H9 (cell line): Measurements from ENCODE around the gene CISD1. TPM values are rescaled to one million over a fixed set of nuclear protein-coding genes. Genes with fewer than 3 reads are reported as not detected.

Experiments
- DNase-seq: peaks from one replicate; pipeline ENCODE4 v3.0.0-alpha.2; 2017
- H2AFZ ChIP-seq: one replicate; pipeline ENCODE4 v1.6.1; 2013; ENCODE audit warnings: mild to moderate bottlenecking, low read length, control low read depth, moderate library complexity
- H2AK5ac ChIP-seq: 2 replicates; pipeline ENCODE4 v1.6.1; 2013; ENCODE audit warnings: low read length, control low read depth, mixed read lengths; ENCODE audit not compliant: insufficient read length
- H2BK120ac ChIP-seq: one replicate; pipeline ENCODE4 v1.6.1; 2013; ENCODE audit warnings: low read depth, mild to moderate bottlenecking, low read length, control low read depth, inconsistent platforms; ENCODE audit not compliant: poor library complexity, severe bottlenecking
- H2BK12ac ChIP-seq: 2 replicates; pipeline ENCODE4 v1.6.1; 2013; ENCODE audit warnings: low read length, control low read depth, mixed read lengths, low read depth; ENCODE audit not compliant: insufficient read length
- H2BK15ac ChIP-seq: 2 replicates; pipeline ENCODE4 v1.6.1; 2013; ENCODE audit warnings: low read depth, low read length, control low read depth
- H2BK20ac ChIP-seq: one replicate; pipeline ENCODE4 v1.6.1; 2013; ENCODE audit warnings: low read depth, mild to moderate bottlenecking, low read length, control low read depth, inconsistent platforms; ENCODE audit not compliant: poor library complexity, severe bottlenecking
- H2BK5ac ChIP-seq: 2 replicates; pipeline ENCODE4 v1.6.1; 2013; ENCODE audit warnings: low read length, control low read depth, mixed read lengths; ENCODE audit not compliant: insufficient read length
- H3K14ac ChIP-seq: 2 replicates; pipeline ENCODE4 v1.6.1; 2013; ENCODE audit warnings: low read length, control low read depth; ENCODE audit not compliant: insufficient read depth
- H3K18ac ChIP-seq: 2 replicates; pipeline ENCODE4 v1.6.1; 2013; ENCODE audit warnings: low read depth, mild to moderate bottlenecking, mixed read lengths, low read length, control low read depth; ENCODE audit not compliant: insufficient read length
- H3K23ac ChIP-seq: 2 replicates; pipeline ENCODE4 v1.6.1; 2013; ENCODE audit warnings: low read length, control low read depth, mixed read lengths, low read depth; ENCODE audit not compliant: insufficient read length
- H3K23me2 ChIP-seq: 2 replicates; pipeline ENCODE4 v1.6.1; 2013; ENCODE audit warnings: low read depth, mild to moderate bottlenecking, mixed read lengths, low read length, control low read depth; ENCODE audit not compliant: insufficient read length, poor library complexity, severe bottlenecking
- H3K27ac ChIP-seq: 2 replicates; pipeline ENCODE4 v1.5.1; 2013; ENCODE audit warnings: low read length, control low read depth, mixed read lengths, low read depth; ENCODE audit not compliant: insufficient read length
- H3K27me3 ChIP-seq: 2 replicates; pipeline ENCODE4 v1.6.1; 2013; ENCODE audit warnings: low read length, control low read depth, inconsistent platforms; ENCODE audit not compliant: insufficient read depth
- H3K4ac ChIP-seq: 2 replicates; pipeline ENCODE4 v1.6.1; 2013; ENCODE audit warnings: low read depth, mild to moderate bottlenecking, control low read depth, inconsistent platforms, low read length, moderate library complexity
- H3K4me1 ChIP-seq: 2 replicates; pipeline ENCODE4 v1.6.1; 2013; ENCODE audit warnings: low read length, control low read depth, inconsistent platforms; ENCODE audit not compliant: insufficient read depth
- H3K4me2 ChIP-seq: 2 replicates; pipeline ENCODE4 v1.6.1; 2013; ENCODE audit warnings: low read length, control low read depth, mixed read lengths; ENCODE audit not compliant: insufficient read length, insufficient read depth
- H3K56ac ChIP-seq: 2 replicates; pipeline ENCODE4 v1.6.1; 2013; ENCODE audit warnings: low read depth, mild to moderate bottlenecking, mixed read lengths, low read length, control low read depth; ENCODE audit not compliant: insufficient read length
- H3K79me1 ChIP-seq: 2 replicates; pipeline ENCODE4 v1.6.1; 2013; ENCODE audit warnings: low read depth, mild to moderate bottlenecking, moderate library complexity, low read length, control low read depth, inconsistent platforms; ENCODE audit not compliant: insufficient read depth, poor library complexity, severe bottlenecking
- H3K79me2 ChIP-seq: 2 replicates; pipeline ENCODE4 v1.6.1; 2013; ENCODE audit warnings: low read length, control low read depth, inconsistent platforms; ENCODE audit not compliant: insufficient read depth
- H3K9ac ChIP-seq: 2 replicates; pipeline ENCODE4 v1.6.1; 2013; ENCODE audit warnings: low read length, control low read depth, mixed read lengths; ENCODE audit not compliant: insufficient read length; ENCODE audit errors: extremely low read depth
- H3K9me3 ChIP-seq: one replicate; pipeline ENCODE4 v1.6.1; 2013; ENCODE audit warnings: low read depth, low read length, inconsistent platforms; ENCODE audit not compliant: control insufficient read depth
- H3T11ph ChIP-seq: one replicate; pipeline ENCODE4 v1.6.1; 2013; ENCODE audit warnings: mild to moderate bottlenecking, low read length, control low read depth, inconsistent platforms
- H4K20me1 ChIP-seq: one replicate; pipeline ENCODE4 v1.6.1; 2013; ENCODE audit not compliant: control insufficient read depth, insufficient read length, insufficient read depth
- H4K5ac ChIP-seq: 2 replicates; pipeline ENCODE4 v1.6.1; 2013; ENCODE audit warnings: low read depth, mild to moderate bottlenecking, mixed read lengths, low read length, control low read depth; ENCODE audit not compliant: insufficient read length
- H4K8ac ChIP-seq: replicated peaks from 2 replicates; pipeline ENCODE4 v1.6.1; 2013; ENCODE audit warnings: low read length, control low read depth, mixed read lengths, low read depth; ENCODE audit not compliant: insufficient read length
- H4K91ac ChIP-seq: 2 replicates; pipeline ENCODE4 v1.6.1; 2013; ENCODE audit warnings: low read depth, mild to moderate bottlenecking, moderate library complexity, mixed read lengths, low read length, control low read depth; ENCODE audit not compliant: insufficient read length
- H3K27ac Mint-ChIP-seq, 3 experiments: 2 replicates in 2 of 3; 3 replicates in 1 of 3; pipeline ENCODE4 v1.8.0; 2020 to 2021; ENCODE audit warnings: mixed read lengths in 3 of 3, mild to moderate bottlenecking in 1 of 3, moderate library complexity in 1 of 3
- H3K27me3 Mint-ChIP-seq: 2 replicates; pipeline ENCODE4 v1.8.0; 2021; ENCODE audit warnings: low read depth, mild to moderate bottlenecking, moderate library complexity, mixed read lengths
- H3K36me3 Mint-ChIP-seq, 3 experiments: 2 replicates in 2 of 3; 3 replicates in 1 of 3; pipeline ENCODE4 v1.8.0; 2020 to 2021; ENCODE audit warnings: low read depth in 3 of 3, mixed read lengths in 3 of 3; ENCODE audit not compliant: insufficient read depth in 1 of 3
- H3K4me1 Mint-ChIP-seq, 2 experiments: 2 replicates each; pipeline ENCODE4 v1.8.0; 2020; ENCODE audit warnings: mixed read lengths in 2 of 2
- H3K4me3 Mint-ChIP-seq, 2 experiments: 2 replicates in 1 of 2; 3 replicates in 1 of 2; pipeline ENCODE4 v1.8.0; 2020 to 2021; ENCODE audit warnings: mild to moderate bottlenecking in 2 of 2, mixed read lengths in 2 of 2, moderate library complexity in 1 of 2
- H3K9me3 Mint-ChIP-seq, 2 experiments: 2 replicates in 1 of 2; 3 replicates in 1 of 2; pipeline ENCODE4 v1.8.0; 2020; ENCODE audit warnings: mild to moderate bottlenecking in 2 of 2, mixed read lengths in 2 of 2, moderate library complexity in 1 of 2
- WGBS: extraction: QIAGEN DNeasy Blood & Tissue Kit; methylation state at CpG from one replicate; pipeline ENCODE4 v1.1.7; 2013; ENCODE audit warnings: missing lambda C conversion rate, low lambda C conversion rate, mixed read lengths; ENCODE audit not compliant: insufficient read length; ENCODE audit errors: extremely low coverage; 5-methylcytosine and 5-hydroxymethylcytosine counted together
- total RNA-seq: library from RNA; stranded (reverse); gene quantifications from 2 replicates; pipeline ENCODE4 v1.2.1, GENCODE V29; 2021
- TF ChIP-seq, protein P1 (sequence below): fragments of 200-600 bp; sonication (generic); conservative IDR thresholded peaks from 3 replicates; pipeline ENCODE4 v1.8.0; 2021; ENCODE audit warnings: antibody characterized with exemption, mild to moderate bottlenecking

Gene CISD1
- total RNA-seq, 1 experiment from 2014 or later = 42.0 TPM

- Histone ChIP-seq H2BK120ac (no peak overlapping the region), H2AK5ac (no peak overlapping the region), H3K18ac (no peak overlapping the region), H2BK20ac (no peak overlapping the region), H3K23me2 (peaks cover 14% of the 10 kb centered on the region), H3K56ac (no peak overlapping the region), H4K91ac (no peak overlapping the region), H4K20me1 (no peaks in the 10 kb centered on the region), H3K9ac (no peak overlapping the region), H3K4me1 (peaks cover 2% of the 10 kb centered on the region; the same call in 1 of the 2 replicates), H2BK12ac (no peak overlapping the region), H3K27ac (no peak overlapping the region), H2BK5ac (no peak overlapping the region), H3K14ac (no peak overlapping the region; the same call in 1 of the 2 replicates), H3K4ac (no peak overlapping the region), H4K5ac (no peak overlapping the region), H3K27me3 (no peaks in the 10 kb centered on the region), H4K8ac (no peak overlapping the region), H3K9me3 (no peaks in the 10 kb centered on the region), H3T11ph (no peak overlapping the region), H2BK15ac (no peak overlapping the region), H3K79me1 (peaks cover 4% of the 10 kb centered on the region), H2AFZ (no peak overlapping the region), H3K4me2 (peak overlapping the region; percentile 75), H3K79me2 (peaks cover 10% of the 10 kb centered on the region; the same call in 1 of the 2 replicates), H3K23ac (no peak overlapping the region)
- peak overlapping the region in 2 of 3 experiments; percentile 9 to 93; a peak in 4 of 7 replicates for H3K27ac Mint-ChIP-seq
- DNase-seq = peak; percentile 52
- peak overlapping the region; percentile 90 to 98 for H3K4me3 Mint-ChIP-seq
- TF ChIP-seq, protein P1, sequence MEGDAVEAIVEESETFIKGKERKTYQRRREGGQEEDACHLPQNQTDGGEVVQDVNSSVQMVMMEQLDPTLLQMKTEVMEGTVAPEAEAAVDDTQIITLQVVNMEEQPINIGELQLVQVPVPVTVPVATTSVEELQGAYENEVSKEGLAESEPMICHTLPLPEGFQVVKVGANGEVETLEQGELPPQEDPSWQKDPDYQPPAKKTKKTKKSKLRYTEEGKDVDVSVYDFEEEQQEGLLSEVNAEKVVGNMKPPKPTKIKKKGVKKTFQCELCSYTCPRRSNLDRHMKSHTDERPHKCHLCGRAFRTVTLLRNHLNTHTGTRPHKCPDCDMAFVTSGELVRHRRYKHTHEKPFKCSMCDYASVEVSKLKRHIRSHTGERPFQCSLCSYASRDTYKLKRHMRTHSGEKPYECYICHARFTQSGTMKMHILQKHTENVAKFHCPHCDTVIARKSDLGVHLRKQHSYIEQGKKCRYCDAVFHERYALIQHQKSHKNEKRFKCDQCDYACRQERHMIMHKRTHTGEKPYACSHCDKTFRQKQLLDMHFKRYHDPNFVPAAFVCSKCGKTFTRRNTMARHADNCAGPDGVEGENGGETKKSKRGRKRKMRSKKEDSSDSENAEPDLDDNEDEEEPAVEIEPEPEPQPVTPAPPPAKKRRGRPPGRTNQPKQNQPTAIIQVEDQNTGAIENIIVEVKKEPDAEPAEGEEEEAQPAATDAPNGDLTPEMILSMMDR = no peak
- no peaks in the 10 kb centered on the region; the same call in 1 of the 2 replicates for H3K27me3 Mint-ChIP-seq
- peaks cover 0 to 4% (median 0%) of the 10 kb centered on the region in 3 experiments; a peak in 2 of 7 replicates for H3K36me3 Mint-ChIP-seq
- no peaks in the 10 kb centered on the region; a peak in 1 of 5 replicates for H3K9me3 Mint-ChIP-seq
- no CpG with 5 or more reads among the region's 53 CpGs for WGBS
- H3K4me1 Mint-ChIP-seq = peaks cover 30 to 43% of the 10 kb centered on the region in 2 experiments
These were observed 1.9 kb upstream of the CISD1 start for GRCh38 chr10:58266826-58267712.
